ENCODE results near the gene LENG1.

- TF ChIP-seq POLR2A (IDR thresholded peaks at IDR 0.05) (peak; percentile 83), CTCF (IDR thresholded peaks at IDR 0.05) (no peak)
Measured at GRCh38 chr19:54136864-54137698, 22.4 kb downstream of the LENG1 start.
